ENCODE data around the gene SOSTDC1. TPM values are rescaled to one million over a fixed set of nuclear protein-coding genes. Genes with fewer than 3 reads are reported as not detected.
"Not testable (repeated sequence)": the region's sequence is repeated elsewhere in the genome, so short reads cannot be mapped to it uniquely, and the experiment has no call there.

SOSTDC1 gene
- total RNA-seq, 4 donors from 2014 or later: 0.39 to 2.4 (median 1.5) TPM

DNA sequence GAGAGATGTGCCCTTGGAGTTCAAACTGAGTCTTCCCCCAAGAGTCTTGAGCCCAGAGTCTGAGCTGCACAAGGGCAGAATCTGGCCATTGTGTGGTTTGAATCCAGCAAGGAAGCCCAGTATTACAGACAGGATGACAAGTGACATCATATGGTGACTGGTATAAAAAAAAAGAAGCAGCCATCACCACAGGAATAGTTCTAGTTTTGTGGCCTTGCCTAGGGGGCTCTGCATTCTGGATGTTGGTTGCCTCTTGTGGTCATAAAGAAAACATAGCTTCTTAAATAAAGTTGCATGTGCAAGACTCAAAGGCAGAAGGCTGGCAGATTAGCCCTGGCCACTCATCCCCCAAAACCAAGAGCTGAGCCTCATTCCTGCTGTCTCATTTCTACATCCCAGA is 44.3 kb upstream of the SOSTDC1 start:
- H3K27me3 ChIP-seq: no peaks in the 10 kb centered on the region
- no peak for DNase-seq (ENCODE audit: low spot score in 2 of 2)
- TF ChIP-seq, protein P1, sequence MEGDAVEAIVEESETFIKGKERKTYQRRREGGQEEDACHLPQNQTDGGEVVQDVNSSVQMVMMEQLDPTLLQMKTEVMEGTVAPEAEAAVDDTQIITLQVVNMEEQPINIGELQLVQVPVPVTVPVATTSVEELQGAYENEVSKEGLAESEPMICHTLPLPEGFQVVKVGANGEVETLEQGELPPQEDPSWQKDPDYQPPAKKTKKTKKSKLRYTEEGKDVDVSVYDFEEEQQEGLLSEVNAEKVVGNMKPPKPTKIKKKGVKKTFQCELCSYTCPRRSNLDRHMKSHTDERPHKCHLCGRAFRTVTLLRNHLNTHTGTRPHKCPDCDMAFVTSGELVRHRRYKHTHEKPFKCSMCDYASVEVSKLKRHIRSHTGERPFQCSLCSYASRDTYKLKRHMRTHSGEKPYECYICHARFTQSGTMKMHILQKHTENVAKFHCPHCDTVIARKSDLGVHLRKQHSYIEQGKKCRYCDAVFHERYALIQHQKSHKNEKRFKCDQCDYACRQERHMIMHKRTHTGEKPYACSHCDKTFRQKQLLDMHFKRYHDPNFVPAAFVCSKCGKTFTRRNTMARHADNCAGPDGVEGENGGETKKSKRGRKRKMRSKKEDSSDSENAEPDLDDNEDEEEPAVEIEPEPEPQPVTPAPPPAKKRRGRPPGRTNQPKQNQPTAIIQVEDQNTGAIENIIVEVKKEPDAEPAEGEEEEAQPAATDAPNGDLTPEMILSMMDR (IDR thresholded peaks at IDR 0.05): no peak
- TF ChIP-seq POLR2A (IDR thresholded peaks at IDR 0.05) (no peak), EP300 (IDR thresholded peaks at IDR 0.05) (no peak)
- H3K4me1 ChIP-seq: peaks cover 0 to 3% (median 0%) of the 10 kb centered on the region in 4 donors
- H3K27ac ChIP-seq: no peak overlapping the region
- H3K36me3 ChIP-seq: no peaks in the 10 kb centered on the region
- H3K9me3 ChIP-seq: no peaks in the 10 kb centered on the region
- H3K4me3 ChIP-seq: no peak overlapping the region

DNA sequence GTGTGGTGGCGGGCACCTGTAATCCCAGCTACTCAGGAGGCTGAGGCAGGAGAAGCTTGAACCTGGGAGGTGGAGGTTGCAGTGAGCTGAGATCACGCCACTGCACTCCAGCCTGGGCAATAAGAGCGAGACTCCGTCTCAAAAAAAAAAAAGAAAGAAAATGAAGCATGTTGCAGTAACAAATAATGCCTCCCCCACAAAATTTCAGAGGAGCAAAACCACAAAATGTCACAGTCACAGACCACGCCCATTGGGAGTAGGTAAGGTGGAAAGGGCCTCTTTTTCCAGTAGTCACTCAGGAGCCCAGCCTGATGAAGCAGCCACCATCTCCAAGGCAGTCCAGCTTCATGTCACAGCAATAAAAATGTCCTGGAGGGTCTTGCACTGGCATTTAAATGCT is 40.9 kb upstream of the SOSTDC1 start:
- H3K4me3 ChIP-seq; H3K27ac ChIP-seq; DNase-seq (ENCODE audit: low spot score in 2 of 2); H3K4me1 ChIP-seq; H3K36me3 ChIP-seq; H3K27me3 ChIP-seq: not testable (repeated sequence)
- WGBS, 2 donors: 93 to 97% methylated on average over 5 of the region's 5 CpGs
- H3K9me3 ChIP-seq: peaks cover 0 to 10% (median 0%) of the 10 kb centered on the region in 4 donors

DNA sequence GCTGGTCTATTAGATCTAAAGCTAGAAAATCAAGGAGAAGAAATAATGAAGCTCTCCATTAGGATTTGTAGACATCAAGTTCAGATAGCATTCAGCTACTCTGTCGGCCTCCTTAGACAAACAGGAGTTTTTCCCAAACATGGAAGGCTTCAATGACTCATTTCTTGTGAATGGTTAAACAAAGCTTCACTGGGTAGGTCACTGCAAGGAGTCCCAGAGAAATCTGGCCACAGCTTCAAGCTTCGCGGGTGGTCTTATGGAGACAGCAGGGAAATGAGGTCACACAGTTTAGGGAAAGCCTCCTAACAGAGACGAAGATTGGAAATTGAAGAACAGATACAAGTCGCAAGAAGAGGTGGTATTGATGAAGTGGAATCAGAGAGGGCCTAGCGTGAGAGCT is 38.5 kb upstream of the SOSTDC1 start:
- DNase-seq (ENCODE audit: low spot score in 2 of 2): no peak
- no peaks in the 10 kb centered on the region for H3K27me3 ChIP-seq
- H3K27ac ChIP-seq: no peak overlapping the region
- no peaks in the 10 kb centered on the region for H3K36me3 ChIP-seq
- no peaks in the 10 kb centered on the region for H3K4me1 ChIP-seq
- WGBS, 2 donors: 64 to 73% methylated on average over 6 of the region's 6 CpGs
- peaks cover 0 to 12% (median 0%) of the 10 kb centered on the region in 4 donors for H3K9me3 ChIP-seq
- TF ChIP-seq EP300 (IDR thresholded peaks at IDR 0.05) (no peak), POLR2A (IDR thresholded peaks at IDR 0.05) (no peak)
- TF ChIP-seq, protein P1 (IDR thresholded peaks at IDR 0.05): no peak
- H3K4me3 ChIP-seq: no peak overlapping the region

DNA sequence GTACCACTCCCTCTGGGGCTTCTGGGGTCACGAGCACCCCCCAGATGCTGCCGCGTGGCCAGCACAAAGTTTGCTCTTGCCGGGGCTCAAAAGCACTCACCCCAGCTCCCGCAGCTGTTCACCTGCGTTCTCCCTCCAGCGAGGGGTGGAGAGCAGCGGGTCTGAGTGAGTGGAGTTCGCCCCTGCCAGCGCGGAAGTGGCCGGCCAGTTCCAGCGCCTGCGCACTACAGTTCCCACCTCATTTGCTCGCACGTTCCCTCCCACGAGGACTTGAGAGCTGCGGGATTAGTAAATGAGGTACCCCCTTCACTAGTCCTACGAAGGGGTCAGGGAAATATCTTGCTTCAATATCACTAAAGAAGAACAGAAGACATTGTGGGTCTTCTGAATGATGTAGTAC is 36.8 kb upstream of the SOSTDC1 start:
- H3K36me3 ChIP-seq: no peaks in the 10 kb centered on the region
- H3K9me3 ChIP-seq: peaks cover 0 to 12% (median 0%) of the 10 kb centered on the region in 4 donors
- no peak overlapping the region for H3K4me3 ChIP-seq
- H3K4me1 ChIP-seq: no peaks in the 10 kb centered on the region
- TF ChIP-seq, protein P1 (IDR thresholded peaks at IDR 0.05): no peak
- TF ChIP-seq POLR2A (IDR thresholded peaks at IDR 0.05): no peak
- TF ChIP-seq EP300 (IDR thresholded peaks at IDR 0.05): no peak
- WGBS, 2 donors: 95 to 97% methylated on average over 10 to 19 of the region's 19 CpGs
- H3K27me3 ChIP-seq: no peaks in the 10 kb centered on the region
- no peak for DNase-seq (ENCODE audit: low spot score in 2 of 2)
- H3K27ac ChIP-seq: no peak overlapping the region

DNA sequence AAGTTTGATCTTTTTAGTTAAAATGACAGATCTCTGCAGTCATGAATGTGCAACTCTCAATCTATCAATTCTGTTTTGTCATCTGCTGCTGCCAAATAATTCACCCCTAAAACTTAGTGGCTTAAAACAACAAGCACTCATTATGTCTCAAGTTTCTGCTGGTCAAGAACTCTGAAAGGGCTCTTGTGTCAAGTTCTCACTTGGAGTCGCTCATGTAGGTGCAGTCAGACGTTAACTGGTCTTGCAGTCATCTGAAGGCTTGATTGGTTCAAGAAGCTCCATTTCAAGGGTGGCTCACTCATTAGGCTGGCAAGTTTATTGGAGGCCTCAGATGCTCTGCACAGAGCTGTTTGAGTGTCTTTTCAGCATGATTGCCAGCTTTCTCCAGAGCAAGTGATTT is 32.6 kb upstream of the SOSTDC1 start:
- no peak for DNase-seq (ENCODE audit: low spot score in 2 of 2)
- no peak overlapping the region for H3K4me3 ChIP-seq
- H3K4me1 ChIP-seq: no peaks in the 10 kb centered on the region
- 54 to 67% methylated on average over 2 of the region's 2 CpGs for WGBS, 2 donors
- no peaks in the 10 kb centered on the region for H3K36me3 ChIP-seq
- H3K27me3 ChIP-seq: no peaks in the 10 kb centered on the region
- TF ChIP-seq EP300 (IDR thresholded peaks at IDR 0.05): no peak
- TF ChIP-seq, protein P1 (IDR thresholded peaks at IDR 0.05): no peak
- no peak for TF ChIP-seq POLR2A (IDR thresholded peaks at IDR 0.05)
- no peak overlapping the region for H3K27ac ChIP-seq
- peaks cover 0 to 12% (median 0%) of the 10 kb centered on the region in 4 donors for H3K9me3 ChIP-seq

Data from tibial nerve (tissue), 4 donors.